ENCODE results near the gene CSNK1A1L. TPM values are rescaled to one million over a fixed set of nuclear protein-coding genes. Genes with fewer than 3 reads are reported as not detected.

CSNK1A1L gene
- total RNA-seq, 1 donor from 2014 or later, result not detected

DNA sequence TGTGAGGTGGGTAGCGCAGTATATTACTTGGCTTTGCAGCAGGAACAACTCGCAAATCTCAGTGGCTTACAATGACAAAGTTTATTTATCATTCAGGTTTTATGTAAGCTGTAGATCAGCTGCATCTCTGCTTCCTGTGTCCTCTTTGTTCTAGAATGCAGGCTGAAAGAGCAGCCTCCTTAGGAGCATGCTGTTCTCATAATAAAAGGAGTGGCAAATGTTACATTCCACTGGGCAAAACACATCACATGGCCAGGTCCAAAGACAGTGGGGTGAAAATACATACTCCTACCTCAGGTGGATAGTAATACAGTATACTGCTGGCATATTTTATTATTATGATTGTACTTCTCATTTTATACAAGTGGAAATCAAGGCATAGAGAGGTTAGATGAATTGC is 1.2 kb upstream of the CSNK1A1L start:
- DNase-seq, result no peak

DNA sequence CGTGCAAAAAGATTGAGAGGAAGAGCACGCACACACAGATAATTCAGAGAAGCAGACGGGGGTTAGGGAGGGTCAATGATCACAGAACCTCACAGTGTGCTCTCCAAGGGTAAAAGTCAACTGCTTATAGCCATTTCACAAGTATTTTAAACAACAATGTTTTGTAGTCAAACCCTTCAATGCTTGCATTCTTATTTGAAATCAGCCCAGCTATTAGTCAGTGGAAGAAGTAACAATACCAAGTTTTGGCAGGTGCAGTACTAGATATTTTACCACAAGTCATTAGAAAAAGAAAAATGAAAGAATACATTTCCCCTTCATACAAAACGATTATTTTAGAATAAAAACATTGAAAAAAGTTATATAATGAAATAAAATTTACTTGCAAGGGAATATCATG is 2.6 kb downstream of the CSNK1A1L start:
- no peak for DNase-seq

DNA sequence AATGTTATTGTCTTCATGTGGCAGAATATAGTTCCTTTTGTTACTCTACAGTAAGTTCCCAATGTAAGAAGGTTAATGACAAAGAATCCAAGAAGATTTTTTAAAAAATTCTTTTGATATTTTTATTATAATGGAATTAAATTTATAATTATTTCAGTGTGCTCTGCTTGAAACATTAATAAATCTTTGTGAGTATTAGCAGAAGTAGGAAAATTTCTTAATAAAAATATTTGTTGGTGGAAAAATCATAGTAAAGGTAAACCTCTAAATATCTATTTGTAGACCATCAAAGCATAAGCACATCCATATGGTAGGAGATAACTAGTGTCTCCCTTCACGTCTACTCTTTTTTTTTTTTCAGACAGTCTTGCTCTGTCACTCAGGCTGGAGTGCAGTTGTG is 4.3 kb downstream of the CSNK1A1L start:
- no peak for DNase-seq

DNA sequence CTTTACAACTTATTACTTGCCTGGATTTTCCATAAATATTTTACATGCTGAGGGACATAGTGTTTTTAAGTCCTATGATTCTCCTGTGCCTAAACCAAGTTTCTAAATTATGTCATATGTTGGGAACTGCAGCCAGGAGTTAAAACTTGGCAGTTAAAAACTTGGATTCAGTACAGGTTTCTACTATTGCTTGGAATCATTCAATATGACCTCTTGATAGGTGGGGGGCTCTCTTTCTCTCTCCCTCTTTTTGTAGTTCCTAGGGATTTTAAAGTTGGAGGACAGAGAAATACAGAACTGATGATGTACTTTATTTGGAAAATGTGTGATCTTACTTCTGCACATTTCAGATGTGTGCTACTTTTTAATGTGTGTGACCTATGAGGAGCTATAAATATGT is 4.7 kb downstream of the CSNK1A1L start:
- DNase-seq, result no peak

DNA sequence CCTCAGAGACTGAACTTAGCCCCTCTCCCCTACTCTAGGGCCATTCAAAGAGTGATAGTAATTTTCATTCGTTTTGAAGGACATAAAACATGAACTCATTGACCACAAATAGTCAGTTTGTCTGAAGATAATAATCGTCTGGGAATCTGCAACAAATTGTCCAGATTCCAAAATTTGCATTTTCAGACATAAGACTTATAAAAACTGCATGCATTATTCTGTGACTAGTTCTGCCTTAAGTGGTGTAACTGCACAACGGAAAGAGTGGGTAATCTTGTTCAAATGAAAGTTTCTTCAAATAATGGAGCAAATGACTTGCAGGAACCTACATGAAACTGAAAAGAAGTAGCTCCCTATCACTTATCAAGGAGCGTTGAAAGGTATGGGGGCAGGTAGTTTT is 8.4 kb downstream of the CSNK1A1L start:
- DNase-seq, result no peak

DNA sequence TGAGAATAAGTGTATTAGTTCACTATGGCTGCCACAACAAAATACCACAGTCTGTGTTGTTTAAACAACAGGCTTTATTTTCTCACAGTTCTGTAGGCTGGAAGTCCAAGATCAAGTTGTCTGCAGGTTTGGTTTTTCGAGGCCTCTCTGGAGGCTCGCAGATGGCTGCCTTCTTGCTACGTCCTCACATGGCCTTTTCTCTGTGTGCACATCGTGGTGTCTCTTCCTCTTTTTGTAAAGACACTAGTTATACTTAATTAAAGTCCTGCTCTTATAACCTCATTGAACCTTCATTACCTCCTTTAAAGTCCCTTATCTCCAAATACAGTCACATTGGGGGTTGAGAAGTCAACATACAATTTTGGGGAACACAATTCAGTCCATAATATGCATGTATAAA is 10.6 kb downstream of the CSNK1A1L start:
- no peak for DNase-seq

DNA sequence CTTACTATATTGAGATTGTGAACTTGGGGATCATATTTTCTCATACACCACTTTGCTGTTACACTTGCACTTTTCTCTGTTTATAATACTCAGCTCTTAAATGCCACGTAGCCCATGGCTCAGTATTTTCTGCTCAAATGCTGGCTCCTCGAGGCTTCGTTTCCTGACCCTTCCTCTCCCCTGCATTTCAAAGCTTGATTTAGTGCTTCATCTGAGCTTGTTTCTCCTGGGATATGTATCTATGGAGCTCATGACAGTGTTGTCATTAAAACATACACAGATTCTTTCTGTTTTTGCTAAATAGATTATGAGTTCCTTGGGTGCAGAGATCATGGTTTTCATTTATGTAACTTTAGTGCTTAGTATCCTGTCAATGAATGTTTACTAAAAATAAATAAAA is 11.4 kb downstream of the CSNK1A1L start:
- no peak for DNase-seq

DNA sequence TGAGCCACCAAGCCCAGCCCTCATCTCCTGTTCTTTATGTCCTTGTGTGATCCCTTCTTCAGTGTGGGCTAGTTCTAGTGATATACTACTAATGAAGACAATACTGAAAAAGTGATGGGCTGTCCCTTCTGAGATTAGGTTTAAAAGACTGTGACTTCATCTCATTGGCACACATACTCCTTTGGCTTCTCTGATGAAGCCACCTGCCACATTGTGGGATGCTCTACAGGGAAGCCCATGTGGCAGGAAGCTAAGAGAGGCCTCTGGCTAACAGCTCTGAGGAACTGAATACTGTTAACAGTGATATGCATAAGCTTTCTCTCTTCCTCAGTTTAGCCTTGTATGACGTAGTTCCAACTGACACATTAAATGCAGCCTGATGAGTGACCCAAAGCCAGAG is 13.6 kb downstream of the CSNK1A1L start:
- no peak for DNase-seq

DNA sequence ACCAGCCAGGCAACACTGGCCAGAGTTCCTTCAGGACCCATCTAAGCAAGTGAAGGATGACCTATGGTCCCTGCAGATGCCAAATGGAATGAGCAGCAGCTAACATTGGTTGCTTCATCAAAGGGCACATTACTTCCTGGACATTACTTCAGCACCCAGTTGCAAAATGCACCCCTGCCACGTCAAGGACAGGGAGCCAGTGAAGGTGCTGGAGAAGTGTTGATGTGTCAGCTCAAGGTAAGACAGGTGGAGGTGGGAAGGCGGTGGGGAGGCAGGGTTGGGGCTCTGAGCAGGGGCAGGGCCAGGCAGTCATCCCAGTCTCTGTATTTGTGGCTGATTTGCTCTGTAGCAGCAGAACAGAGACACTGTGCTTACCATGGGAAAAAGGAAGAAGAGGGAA is 14.6 kb downstream of the CSNK1A1L start:
- DNase-seq, result no peak

DNA sequence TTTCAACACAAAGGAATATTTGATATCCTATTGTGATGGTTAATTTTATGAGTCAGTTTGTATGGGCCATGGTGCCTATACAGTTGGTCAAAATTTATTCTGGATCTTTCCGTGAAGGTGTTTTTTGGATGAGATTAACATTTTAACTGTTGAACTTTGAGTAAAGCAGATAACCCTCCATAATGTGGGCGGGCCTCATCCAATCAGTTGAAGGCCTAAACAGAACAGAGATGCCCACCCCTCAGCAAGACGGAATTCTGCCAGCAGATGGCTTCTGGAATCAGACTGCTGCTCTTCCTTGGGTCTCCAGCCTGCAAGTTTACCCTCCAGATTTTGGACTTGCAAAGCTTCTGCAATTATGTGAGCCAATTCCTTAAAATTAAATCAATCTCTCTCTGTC is 16.0 kb downstream of the CSNK1A1L start:
- DNase-seq, result no peak

DNA sequence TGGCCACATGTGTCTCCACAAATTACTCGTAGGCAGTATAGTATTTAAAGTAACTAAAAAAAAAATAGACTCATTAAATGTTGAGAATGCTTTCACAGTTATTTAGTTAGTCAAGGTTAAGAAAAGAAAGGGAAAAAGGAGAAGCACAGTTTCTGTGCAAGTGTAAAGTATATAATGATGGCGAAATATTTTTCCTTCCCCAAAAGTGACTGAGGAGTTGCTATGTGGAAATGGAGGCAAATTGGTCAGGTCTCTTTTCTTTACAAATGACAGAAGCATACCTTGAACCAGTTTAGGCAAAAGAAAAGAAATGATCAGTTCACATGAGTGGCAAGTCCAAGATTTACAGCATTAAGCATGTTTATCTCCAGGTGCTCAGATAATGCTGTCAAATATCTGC is 18.0 kb downstream of the CSNK1A1L start:
- DNase-seq, result no peak

DNA sequence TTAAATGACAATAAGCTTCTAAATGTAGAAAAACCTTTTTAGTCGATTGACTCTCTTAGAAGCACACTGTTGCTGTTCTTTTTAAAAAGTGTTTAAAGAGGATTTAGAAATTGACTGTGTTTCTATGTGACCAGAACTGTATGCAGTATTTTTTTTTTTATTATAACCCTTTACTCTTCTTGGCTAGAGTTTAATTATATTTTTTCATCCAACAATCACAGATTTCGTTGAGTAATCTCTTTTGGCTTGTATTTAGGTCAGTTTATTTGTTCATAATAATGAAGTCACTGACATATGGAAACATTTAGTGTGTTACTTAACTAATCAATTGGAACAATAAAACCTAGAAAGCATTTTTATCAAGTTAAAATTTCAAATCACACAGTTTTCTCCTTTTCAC is 19.9 kb downstream of the CSNK1A1L start:
- no peak for DNase-seq

DNA sequence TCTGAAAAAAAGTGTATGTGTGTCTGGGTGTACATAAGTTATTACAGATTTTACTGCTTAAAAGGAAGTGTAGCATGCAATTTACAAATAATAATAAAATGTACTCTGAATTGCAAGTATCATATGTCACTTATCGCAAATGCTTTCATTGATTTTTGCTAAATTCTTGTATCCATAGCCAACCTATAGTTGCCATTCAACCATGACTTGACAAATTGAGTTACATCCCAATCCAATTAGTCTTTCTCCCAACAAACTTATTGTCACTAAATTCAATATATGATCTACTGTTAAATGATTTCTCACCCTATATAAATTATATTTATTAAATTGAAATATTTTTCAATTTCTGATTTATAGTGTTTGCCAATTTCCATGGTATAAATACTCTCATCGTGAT is 28.6 kb downstream of the CSNK1A1L start:
- no peak for DNase-seq

DNA sequence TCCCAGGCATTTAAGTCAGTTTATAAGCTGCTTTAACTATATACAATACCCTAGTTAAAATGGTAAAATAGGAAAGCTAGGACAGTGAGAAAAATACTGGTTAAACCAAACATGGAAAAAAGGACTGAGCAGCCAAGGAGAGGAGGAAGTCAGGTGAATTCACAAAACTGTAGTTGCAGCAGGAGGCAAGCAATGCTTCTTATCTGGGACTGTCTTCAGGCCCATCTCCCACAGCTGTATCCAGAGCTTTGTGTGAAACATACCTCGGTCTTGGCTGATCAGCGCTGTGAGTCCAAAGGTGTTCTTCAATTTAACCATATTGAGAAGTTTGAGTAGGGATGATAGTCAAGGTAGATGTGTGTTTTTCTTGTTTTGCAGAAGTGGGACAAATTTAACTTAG is 30.3 kb downstream of the CSNK1A1L start:
- no peak for DNase-seq

DNA sequence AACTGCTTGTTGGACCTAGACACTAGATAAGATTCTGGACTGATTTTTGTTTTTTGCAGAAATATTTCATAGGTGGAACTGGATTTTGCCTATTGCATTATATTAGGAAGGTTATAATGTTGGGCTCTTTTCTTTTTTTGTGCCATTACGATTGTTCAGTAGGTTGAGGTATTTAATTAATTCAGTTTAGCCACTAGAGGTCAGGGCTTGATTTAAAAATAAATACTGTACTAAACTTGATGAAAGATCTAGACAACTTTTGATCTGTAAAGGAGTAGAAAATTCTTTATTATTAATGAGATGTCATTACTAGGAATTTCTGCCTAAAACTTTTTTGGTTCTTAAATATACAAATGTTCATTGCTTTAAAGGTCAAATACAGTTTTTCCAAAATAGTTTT is 30.8 kb downstream of the CSNK1A1L start:
- no peak for DNase-seq

DNA sequence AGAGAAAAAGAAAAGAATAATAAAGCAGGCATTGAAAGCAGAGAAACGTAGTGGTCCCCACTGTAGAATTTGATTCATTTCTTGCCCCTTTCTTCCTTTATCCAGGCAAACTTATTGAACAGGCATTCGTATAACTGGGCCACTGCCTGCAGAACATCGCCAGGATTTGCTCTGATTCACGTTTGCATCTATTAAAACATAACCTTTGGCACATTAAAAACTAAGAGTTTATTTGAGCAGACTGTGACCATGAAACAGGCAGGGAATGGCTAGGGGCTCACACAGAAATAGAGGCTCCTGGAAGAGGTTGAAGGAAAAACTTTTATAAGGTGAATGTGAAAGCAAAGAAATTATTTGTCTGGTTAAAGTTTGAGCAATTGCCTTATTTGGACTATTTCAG is 33.4 kb downstream of the CSNK1A1L start:
- no peak for DNase-seq

DNA sequence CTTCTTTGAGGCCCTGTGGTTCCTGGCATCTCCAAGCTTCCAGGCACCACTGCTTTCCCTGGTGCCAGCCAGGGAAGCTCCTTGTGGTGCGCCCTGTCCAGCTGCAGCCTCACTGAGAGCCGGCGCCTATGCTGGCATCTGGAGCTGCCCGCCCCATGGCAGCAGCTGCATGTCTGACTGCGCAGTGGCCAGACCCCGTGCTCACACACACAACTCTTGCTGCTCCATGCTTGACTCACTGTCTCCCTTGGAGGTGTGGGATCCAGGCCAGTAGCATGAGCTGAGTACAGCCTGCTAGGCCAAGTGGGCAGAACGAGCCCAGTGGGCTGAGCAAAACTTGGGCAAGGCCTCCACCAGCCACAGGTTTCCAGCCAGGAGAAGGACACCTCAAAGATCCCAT is 34.5 kb downstream of the CSNK1A1L start:
- DNase-seq, result no peak

DNA sequence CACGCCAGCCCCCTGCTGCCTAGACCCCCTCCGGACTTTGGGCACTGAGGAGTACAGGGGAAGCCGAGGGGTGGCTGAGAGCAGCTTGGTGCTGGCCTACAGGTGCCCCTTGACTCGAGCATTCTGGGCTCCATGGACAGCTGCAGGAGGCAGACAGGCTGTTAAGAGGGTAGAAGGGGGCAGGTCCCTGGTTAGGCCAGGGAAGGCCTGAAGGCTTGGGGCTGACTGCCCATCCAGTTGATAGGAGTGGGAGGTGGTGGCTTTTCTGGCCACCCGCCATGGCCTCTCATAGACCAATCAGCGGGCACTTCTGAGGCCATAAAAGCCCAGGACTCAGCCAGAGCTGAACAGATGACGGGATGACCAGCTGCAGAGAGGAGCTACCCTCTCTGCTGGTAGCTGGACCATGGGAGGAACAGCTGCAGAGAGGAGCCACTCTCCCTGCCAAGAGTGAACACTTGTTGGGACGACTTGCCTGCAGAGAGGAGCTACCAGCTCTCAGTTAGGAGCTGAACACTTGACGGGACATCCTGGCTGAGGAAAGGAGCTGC is 35.2 kb downstream of the CSNK1A1L start:
- DNase-seq, result no peak

DNA sequence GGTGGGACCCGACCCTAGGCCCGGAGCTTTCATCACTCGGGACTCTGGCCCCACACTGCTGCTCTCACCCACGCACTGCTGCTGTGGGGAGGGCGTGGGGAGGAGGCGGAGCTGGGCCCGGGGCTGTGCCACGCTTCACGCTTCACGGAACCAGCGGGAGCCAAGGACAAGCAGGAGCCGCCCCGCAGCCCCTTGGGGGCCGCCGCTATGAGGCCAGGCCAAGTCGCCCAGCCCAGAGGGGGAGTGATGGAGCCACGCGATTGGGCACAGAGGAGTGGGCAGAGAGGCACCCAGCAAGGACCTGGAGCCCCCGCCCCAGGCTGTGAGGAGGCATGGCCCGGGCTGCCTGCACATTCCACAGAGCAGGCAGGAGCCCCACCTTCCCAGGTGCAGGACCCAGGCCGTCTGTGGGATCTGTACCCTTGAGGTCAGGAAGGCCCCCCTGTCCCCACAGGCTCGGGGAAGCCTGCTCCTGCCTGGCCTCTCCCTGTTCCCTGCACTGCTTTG is 35.8 kb downstream of the CSNK1A1L start:
- DNase-seq, result no peak

DNA sequence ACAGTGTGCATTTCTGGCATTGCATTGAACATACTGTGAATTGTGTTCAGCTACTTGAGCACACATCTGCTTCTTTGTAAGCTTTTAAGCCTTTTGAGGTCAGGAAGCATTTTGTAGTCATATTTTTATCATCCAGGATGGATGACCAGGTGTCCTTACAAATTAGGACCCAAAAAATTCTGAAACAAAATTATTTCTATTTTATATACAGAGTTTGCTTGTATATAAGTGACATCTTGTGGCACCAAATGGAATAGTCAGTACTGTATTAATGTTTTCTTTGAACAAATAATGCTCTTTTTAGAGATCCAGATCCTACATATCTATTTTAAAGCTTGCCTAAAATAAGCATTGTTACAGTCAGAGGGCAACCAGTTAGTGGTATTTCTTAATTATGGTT is 36.5 kb downstream of the CSNK1A1L start:
- DNase-seq, result no peak

DNA sequence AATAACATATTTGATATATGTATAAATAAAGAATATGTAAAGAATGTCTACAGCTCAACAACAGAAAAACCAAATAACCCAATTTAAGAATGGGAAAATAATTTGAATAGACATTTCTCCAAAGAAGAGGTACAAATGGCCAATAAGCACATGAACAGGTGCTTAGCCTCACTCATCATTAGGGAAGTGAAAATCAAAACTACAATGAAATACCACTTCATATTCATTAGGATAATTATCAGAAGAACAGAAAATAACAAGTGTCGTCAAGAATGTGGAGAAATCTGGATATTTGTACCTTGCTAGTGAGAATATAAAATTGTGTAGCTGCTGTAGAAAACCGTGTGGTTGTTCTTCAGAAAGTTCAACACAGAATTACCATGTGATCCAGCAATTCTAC is 37.6 kb downstream of the CSNK1A1L start:
- no peak for DNase-seq

DNA sequence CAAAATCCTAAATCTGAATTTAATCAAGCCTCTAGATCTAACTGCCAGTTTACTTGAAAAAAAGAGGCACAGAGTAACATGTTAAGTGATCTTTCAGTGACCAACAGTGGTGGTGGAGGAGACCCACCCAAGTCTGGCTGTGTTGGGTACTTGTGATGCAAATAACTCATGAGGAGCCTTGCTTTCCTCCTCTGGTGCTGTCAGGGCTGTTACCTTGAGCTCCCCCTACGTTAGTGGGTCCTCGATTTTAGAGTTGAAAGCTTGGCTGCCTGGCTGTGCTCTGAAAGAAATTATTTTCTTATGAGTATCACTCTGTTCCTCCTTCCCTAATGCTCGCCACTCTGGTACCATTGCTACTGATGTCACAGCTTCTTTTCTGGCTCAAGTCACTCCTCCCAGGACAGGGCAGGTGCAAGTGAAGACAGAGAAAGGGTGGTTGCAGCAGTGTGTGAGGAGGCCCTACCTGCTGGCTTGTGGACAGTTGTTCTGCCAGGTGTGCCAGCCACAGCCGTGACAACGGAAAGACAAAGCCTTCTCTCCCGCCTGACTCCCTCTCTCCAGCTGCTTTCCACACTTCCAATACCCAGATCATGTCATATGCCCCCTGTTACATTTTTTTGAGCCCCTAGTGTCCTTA is 39.5 kb downstream of the CSNK1A1L start:
- no peak for DNase-seq

DNA sequence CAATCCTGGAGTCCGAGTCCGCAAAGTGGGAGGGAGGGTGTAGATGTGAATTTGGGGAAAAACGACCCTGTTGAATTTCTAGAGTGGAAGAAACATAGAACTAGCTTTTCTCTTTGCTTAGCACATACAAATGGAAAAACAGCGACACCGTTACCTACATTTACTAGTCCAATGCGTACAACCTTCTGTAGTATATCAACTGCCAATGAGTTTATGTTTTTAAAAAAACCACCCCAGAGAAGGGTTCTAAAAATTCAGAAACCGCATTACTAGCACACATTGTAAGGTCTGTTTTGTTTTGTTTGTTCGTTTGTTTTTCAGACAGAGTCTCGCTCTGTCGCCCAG is 45.6 kb downstream of the CSNK1A1L start:
- no peak for DNase-seq

DNA sequence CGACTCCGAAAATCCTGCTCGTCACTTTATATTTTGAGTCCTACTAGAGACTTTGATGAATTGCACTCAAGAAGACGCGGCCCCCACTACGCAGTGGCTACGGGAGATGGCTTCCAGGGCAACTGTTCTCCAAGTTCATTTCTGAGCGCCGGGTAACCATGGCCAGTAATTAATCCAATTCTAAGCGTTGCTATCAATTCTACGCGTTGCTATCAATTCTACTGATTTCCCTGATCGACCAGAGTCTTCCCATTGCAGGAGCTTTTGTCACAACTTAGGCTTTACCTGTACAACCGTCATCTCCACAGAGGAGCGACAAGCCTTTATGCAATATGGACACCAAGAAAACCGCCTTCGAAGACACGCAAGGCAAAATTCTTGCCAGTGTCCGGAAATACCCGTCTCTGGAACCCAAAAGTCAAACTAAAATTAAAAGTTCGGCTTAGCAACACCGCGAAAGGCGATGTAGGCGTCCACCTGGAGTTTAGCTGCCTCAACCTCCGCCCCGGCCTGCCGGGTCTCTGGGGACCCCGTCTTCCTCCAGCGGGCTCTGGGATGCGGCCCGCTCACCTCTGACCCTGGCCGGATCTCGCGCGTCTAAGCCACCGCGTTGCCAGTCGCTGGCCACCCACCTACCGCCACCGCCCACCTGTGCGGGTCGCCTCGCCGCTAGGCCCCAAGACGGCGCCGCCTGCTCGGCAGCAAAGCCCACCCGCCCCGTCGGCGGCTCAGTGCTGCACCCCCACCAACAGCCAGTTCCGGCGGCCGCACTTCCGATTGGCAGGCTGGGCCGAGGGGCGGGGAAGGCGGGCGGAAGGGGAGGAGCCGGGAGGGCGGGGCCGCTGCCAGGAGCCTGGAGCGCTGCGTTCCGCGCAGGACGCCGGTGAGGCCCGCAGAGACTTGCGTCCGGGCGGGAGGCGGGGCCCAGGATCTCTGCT is 46.3 kb downstream of the CSNK1A1L start, which contains the start of gene SUPT20H:
Gene SUPT20H (minus strand): TSS at position 779 of the 938 bp plus-strand sequence. CDS start 8,198 bp downstream, outside the sequence.
- DNase-seq, result peak; percentile 90
